ENCODE measurements around the gene BBS12.
A peak's percentile ranks its signal among the peaks of the same experiment; 100 is the strongest.

The BBS12 gene

DNA sequence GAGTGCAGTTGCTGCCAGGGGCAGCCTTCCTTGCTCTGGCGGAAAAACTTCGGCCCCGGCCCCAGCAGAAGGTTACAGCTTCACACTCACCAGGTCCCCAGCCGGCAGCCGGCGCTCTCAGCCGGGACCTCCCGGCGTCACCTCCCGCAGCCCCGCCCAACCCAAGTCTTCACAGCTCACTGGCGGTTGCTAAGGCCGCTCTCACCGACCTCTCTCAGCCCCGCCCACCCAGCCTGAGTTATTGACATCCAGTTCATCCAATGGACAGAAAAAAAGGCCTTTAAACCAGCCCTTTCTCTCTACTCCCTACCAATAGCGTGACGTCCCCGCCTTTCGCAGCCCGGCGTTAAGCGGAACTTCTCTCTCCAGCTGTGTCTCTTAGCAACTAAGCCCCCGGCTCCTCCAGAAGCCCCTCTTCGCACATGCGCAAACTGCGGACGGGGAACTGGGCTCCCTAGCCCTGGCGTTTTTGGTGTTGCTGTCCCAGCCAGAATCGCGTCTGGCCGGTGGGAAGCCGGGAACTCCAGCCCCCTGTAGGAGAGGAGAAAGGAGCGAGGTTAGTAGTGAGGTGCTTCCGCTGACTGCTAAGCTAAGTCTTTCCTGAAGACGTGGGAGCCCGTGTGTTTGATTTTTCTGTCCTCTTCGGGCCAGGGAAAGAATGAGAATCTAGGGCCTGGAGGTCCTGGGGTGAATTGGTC is at the start of gene BBS12:
TSS of gene BBS12 (plus strand) at position 376 of the 698 bp plus-strand sequence. CDS start 9,189 bp downstream, outside the sequence.
- DNase-seq = peak; percentile 98

- no peak for DNase-seq
These were observed 45.8 kb upstream of the BBS12 start for GRCh38 chr4:122686691-122687090.

- DNase-seq = no peak
These were observed 44.9 kb upstream of the BBS12 start for GRCh38 chr4:122687531-122688061.

- no peak for DNase-seq
These were observed 43.9 kb upstream of the BBS12 start for GRCh38 chr4:122688529-122689140.

GRCh38 chr4:122689972-122690371 is 42.5 kb upstream of the BBS12 start:
- no peak for DNase-seq

GRCh38 chr4:122691988-122692387 is 40.5 kb upstream of the BBS12 start:
- DNase-seq = no peak

- no peak for DNase-seq
These were observed 39.6 kb upstream of the BBS12 start for GRCh38 chr4:122692641-122693520.

DNA sequence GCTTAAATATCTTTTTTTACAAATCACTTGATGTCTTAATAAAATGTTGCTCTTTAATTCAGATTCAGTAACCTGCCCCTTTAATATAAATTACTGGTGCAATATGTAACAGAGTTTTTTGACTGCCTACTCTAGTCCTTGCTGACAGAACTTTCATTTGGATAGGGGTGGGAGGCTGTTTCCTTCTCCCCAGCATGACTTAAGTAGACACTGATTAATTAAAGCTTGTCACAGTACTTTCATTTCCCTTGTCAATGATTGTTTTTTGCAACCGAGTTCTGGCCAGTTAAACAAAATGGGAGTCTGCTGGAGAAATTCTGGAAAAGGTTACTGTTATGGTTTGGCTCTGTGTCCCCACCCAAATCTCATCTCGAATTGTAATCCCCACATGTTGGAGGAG is 37.3 kb upstream of the BBS12 start:
- DNase-seq = no peak

DNA sequence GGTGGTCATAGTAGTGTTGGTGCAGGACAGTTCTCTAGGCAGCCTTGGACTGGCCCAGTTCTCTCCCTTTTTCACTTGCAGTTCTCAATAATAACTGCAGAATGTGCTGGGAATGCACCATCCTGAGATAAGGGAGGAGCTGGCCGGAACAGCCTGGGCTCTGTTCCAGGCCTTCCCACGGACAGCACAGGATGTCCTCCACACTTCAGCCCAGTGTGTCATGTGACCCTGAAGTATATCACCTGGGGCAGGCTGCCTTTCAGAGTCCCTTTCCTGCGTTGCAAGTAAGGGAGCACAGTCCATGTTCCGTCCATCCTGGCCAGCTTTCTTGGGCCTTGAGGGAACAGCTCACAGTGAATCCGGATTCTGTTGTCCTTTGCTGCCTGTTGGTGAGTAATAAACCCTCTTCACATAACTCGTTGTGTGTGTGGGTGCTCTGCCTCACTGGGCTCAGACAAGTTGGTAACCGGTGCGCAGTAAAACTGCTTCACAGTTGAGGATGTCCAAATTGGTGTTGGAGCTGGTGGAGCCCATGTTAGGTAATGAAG is 32.3 kb upstream of the BBS12 start:
- DNase-seq = no peak

DNA sequence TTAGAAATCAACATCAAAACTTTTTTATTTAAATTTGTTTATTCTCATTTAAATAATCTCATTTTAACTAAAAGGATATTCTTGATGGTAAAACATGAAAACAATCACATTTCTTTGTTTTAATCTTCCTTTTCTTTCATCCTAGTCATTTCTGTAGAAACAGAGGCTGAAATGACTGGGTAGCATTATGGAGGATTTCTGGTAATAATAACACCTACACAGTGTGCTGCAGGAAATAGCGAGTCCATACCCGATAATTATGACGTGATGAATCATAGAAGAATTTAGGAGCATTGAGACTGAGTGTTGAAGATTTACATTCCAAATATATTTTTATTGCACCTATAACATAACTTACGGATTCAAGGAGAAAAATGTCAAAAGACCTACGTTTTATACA is 31.4 kb upstream of the BBS12 start:
- no peak for DNase-seq

DNA sequence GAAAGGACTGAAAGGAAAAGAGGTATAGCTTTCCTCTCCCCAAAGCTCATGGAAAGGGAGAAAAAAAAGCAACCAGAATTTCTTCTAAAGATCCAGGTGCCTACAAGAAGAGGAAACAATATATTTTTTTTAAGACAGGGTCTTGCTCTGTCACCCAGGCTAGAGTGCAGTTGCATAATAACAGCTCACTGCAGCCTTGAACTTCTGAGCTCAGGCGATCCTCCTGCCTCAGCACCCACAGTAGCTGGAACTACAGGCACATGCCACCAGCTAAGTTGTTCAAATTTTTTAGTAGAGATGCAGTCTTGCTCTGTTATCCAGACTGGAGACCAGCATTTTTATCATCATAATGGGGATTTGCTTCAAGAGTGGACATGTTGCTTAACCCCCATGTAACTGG is 30.5 kb upstream of the BBS12 start:
- no peak for DNase-seq

DNA sequence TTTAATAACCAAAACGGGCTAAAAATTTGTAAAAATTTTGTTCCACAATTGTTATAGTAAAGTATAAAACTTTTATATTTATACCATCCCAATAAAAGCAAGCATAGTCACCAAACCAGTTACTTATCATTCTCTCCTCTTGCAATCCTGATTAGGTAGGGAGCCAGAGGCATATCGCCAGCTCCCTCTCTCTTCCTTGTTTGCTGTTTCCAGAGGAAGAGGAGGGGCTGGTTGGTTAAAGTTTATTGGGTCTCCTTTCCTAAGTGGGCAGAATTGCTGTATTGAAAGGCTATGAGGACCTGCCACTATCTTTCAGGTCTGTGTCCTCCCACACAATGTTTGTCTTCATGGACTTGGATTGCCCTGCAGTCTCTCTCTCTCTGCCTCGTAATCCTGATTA is 29.6 kb upstream of the BBS12 start:
- DNase-seq = no peak

DNA sequence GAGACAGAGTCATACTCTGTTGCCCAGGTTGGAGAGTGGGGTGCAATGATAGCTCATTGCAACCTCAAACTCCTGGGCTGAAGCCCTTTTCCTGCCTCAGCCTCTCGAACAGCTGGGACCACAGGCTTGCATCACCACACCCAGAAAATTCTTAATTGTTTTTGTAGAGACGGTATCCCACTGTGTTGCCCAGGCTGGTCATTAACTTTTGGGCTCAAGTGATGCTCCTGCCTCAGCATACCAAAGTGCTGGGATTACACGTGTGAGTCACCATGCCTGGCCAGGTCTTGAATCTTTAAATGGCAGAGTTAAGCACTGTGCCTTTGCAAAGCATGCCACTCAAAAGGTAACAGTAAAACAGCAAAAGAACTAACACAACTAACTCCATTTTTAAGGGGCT is 28.6 kb upstream of the BBS12 start:
- no peak for DNase-seq

DNA sequence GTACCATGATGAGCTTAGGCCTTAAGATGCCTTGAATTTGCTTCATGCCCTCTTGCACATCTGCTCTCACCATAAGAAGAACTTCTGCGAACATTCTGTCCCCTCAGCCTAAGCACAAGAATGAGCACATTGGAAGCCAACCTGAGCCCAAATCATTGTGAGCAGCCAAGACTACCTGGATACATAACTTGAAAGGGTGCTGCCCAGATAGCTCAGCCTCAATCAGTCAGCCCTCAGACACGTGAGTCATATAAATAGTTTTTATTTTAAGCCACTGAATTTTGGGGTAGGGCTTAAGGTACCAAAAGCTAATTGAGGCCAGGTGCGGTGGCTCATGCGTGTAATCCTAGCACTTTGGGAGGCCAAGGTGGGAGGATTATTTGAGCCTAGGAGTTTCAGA is 27.5 kb upstream of the BBS12 start:
- no peak for DNase-seq

- no peak for DNase-seq
These were observed 26.9 kb upstream of the BBS12 start for GRCh38 chr4:122705547-122706117.

DNA sequence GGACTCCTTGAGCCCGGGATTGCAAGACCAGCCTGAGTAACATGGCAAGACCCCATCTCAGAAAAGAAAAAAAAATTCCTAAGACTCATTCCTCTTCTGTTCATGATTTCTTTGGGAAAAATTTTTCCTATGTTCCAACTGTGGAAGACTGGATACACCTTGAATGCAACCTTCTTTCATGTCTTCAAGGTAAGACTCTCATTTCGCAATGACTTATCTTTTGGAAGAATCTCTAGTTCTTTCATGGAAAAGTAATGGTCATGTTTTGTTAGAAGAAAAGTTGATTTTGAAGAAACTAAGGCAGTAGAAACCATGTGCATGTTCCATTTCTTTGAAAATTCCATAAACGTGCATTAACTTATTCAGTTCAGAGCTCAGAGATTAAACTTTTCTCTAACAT is 26.0 kb upstream of the BBS12 start:
- no peak for DNase-seq

DNA sequence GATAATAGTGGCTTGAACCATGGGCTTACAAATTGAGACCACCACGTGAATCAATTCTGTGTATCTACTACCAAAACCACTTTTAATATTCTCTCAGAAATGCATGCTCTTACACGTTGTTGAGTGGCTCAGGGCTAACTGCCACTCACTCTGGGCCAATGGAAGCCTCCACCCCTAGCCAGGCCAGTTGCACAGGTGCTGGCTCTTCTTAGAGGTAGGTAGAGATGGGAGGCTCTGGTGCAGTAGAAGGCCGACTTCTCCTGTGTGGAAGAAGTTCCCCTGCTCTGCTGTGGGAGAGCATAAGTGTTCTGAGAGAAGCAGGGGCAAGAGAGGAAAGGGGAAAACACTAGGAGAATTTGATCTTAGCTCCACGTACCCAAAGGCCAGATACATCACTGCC is 25.0 kb upstream of the BBS12 start:
- no peak for DNase-seq

GRCh38 chr4:122709236-122709635 is 23.3 kb upstream of the BBS12 start:
- no peak for DNase-seq

DNA sequence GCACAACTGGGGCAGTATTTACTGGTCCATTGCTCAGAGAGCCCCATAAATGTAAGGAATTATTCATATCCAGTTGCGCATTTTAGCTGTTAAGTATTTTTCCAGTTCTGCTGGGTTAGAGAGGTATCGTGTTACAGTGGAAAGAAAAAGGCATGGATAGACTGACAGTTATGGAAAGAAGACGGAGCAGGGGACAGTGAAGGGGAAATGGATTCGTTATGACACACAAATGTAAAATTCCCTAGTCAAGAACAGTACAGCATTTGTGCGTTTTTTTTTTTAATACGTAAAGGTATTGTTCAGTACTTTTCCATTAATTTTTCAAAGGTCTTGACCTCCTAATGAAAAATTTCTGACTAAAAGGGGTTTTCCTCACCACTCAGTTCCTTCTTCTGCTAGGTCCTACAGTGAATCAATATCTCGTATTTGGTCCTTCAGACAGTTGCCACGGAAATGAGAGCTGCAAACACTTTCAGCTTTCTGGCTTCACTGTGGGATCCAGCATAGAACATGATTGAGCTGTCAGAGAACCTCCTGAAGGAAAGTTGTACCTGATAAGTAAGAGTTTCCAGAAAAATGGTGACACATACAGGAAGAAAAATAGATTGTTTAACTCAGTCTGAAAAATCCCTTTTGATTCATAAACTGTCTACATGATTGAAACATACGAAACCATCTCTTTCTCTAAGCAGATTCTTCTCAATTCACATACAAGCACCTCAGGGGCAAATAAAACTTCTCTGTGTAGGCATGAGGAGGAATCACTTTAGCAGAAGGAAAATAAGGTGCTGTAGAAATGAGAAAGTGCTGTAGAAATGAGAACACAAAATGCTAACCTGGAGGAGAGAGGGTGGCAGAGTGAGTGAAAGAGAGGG is 21.8 kb upstream of the BBS12 start:
- no peak for DNase-seq

- no peak for DNase-seq
These were observed 20.6 kb upstream of the BBS12 start for GRCh38 chr4:122711919-122712318.

GRCh38 chr4:122712782-122713181 is 19.7 kb upstream of the BBS12 start:
- DNase-seq = no peak

DNA sequence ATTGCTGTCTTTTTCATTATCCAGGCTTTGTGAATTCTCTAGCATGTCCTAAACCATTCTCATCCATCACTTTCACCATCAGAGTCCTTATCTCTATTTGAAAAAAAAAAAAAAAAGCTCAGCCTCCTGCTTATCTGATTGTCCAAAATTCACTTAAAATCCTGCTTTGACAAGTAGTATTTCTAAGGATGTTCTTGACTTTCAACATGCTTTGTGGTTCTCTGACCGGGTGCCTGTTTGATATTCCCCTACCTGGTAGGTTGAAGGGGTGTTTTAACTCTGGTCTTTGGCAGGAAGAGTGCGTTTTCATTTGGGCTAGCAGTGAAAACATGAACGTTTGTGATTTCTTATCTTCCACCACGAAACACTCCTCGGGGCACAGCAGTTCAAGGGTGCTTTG is 17.3 kb upstream of the BBS12 start:
- DNase-seq = no peak

Data from activated effector memory CD4-positive, alpha-beta T cell treated with Interleukin-2 at 50 U/mL for 16 hours (primary cell).